B cell (primary cell): ENCODE data around the gene TMEM232. TPM values are rescaled to one million over a fixed set of nuclear protein-coding genes. Genes with fewer than 3 reads are reported as not detected.

Source experiments
- polyA plus RNA-seq: library from polyadenylated mRNA; depleted of rRNA; stranded (reverse); fragments of >200 nt; gene quantifications from 2 replicates; pipeline ENCODE4 v1.2.3, GENCODE V29; 2012
- small RNA-seq: library from RNA; depleted of rRNA; stranded (forward); fragments of <200 nt; gene quantifications from one replicate; pipeline ENCODE3, GENCODE V24; 2012; ENCODE audit warnings: low replicate concordance, low read depth; ENCODE audit not compliant: insufficient read length
- total RNA-seq, 2 donors: library from RNA; stranded (reverse); fragments of 120-200 nt in 1 of 2; gene quantifications; 1 replicate in 1 of 2; 2 replicates in 1 of 2; pipeline versions ENCODE4 v1.2.3 to v1.2.4, GENCODE V29; 2013 to 2022

Gene TMEM232
- total and polyA plus RNA-seq, 2 donors (not counting 1 experiment from before 2014, with no cell fraction given): 0.49 to 2.9 TPM

Small RNA genes lying within 50 kb of the gene (small RNA-seq; reads per million reads assigned to genes)
- gene MIR548F3: not detected
- not detected for gene RF00432

Other genes starting within 250 kb of the TMEM232 start
- 36.9 and 38.0 TPM in 2 replicates for gene SLC25A46, start 12.3 kb upstream of the TMEM232 start, total RNA-seq
- 17.6 and 19.5 TPM in 2 replicates for gene SLC25A46, start 12.3 kb upstream of the TMEM232 start, polyA plus RNA-seq